SU-DHL-6 (cell line): ENCODE results near the gene SPINDOC.

Experiments
- H2AFZ ChIP-seq: fragments of 200-600 bp; sonication (generic); 2 replicates; pipeline ENCODE4 v1.6.1; 2014; ENCODE audit warnings: low read depth, mild to moderate bottlenecking, moderate library complexity, mixed read lengths, antibody characterized with exemption, low read length; ENCODE audit not compliant: severe bottlenecking
- H3F3A ChIP-seq: fragments of 200-600 bp; shearing (Covaris generic); 2 replicates; pipeline ENCODE4 v1.6.0; 2016; ENCODE audit warnings: antibody characterized with exemption, mild to moderate bottlenecking; ENCODE audit not compliant: insufficient read depth
- H3K27ac ChIP-seq: fragments of 200-600 bp; sonication (generic); 2 replicates; pipeline ENCODE4 v1.5.1; 2016; ENCODE audit warnings: low read depth, mild to moderate bottlenecking, low read length, moderate library complexity, mixed read lengths
- H3K27me3 ChIP-seq: fragments of 200-600 bp; sonication (generic), shearing (Covaris generic); 2 replicates; pipeline ENCODE4 v1.6.0; 2014; ENCODE audit warnings: mild to moderate bottlenecking, low read length
- H3K36me3 ChIP-seq: fragments of 200-600 bp; sonication (generic); 2 replicates; pipeline ENCODE4 v1.6.1; 2014; ENCODE audit warnings: mild to moderate bottlenecking, low read length, mixed read lengths
- H3K4me2 ChIP-seq: fragments of 300-600, 200-600 bp; shearing (Covaris generic), sonication (generic); 2 replicates; pipeline ENCODE4 v1.6.0; 2014; ENCODE audit warnings: low read length, low read depth, mild to moderate bottlenecking; ENCODE audit not compliant: poor library complexity, severe bottlenecking
- H3K4me3 ChIP-seq: fragments of 200-600 bp; sonication (generic); 2 replicates; pipeline ENCODE4 v1.5.1; 2014; ENCODE audit warnings: antibody characterized with exemption, low read length, mild to moderate bottlenecking, mixed read lengths; ENCODE audit not compliant: insufficient read depth, poor library complexity, severe bottlenecking
- H3K79me2 ChIP-seq: fragments of 200-600 bp; sonication (generic); 2 replicates; pipeline ENCODE4 v1.6.1; 2014; ENCODE audit warnings: mild to moderate bottlenecking, low read length, moderate library complexity; ENCODE audit not compliant: insufficient read depth
- H3K9ac ChIP-seq: fragments of 200-600 bp; sonication (generic); 2 replicates; pipeline ENCODE4 v1.7.0; 2014; ENCODE audit warnings: mild to moderate bottlenecking, low read length
- H3K9me2 ChIP-seq: fragments of 200-600 bp; sonication (generic); replicated peaks from 2 replicates; pipeline ENCODE4 v1.6.1; 2014; ENCODE audit warnings: low read length; ENCODE audit not compliant: insufficient read depth
- H3K9me3 ChIP-seq: fragments of 200-600 bp; sonication (generic); 2 replicates; pipeline ENCODE4 v1.6.1; 2014; ENCODE audit warnings: low read length, mixed read lengths; ENCODE audit not compliant: insufficient read depth
- H4K20me1 ChIP-seq: fragments of 200-600 bp; sonication (generic); 2 replicates; pipeline ENCODE4 v1.6.1; 2014; ENCODE audit warnings: low read depth, mild to moderate bottlenecking, antibody characterized with exemption, low read length, moderate library complexity, mixed read lengths
- CTCF ChIP-seq: fragments of 200-600 bp; sonication (generic); IDR thresholded peaks from one replicate; pipeline ENCODE4 v1.5.1; 2017; ENCODE audit warnings: antibody characterized with exemption, mild to moderate bottlenecking, low read length, moderate library complexity; ENCODE audit not compliant: insufficient read depth, poor library complexity, severe bottlenecking
- EZH2phosphoT487 ChIP-seq: fragments of 200-600 bp; sonication (generic), shearing (Covaris generic); conservative IDR thresholded peaks from 2 replicates; pipeline ENCODE4 v1.6.1; 2018; ENCODE audit warnings: mild to moderate bottlenecking, antibody characterized with exemption, low read length, moderate library complexity, mixed read lengths

Gene SPINDOC

GRCh38 chr11:63793161-63793560, 20.1 kb upstream of the SPINDOC start:
- no peaks in the 10 kb centered on the region for H3K27me3 ChIP-seq
- H3K4me3 ChIP-seq = no peak overlapping the region
- no peak overlapping the region for H2AFZ ChIP-seq
- peaks cover 12% of the 10 kb centered on the region; the same call in 1 of the 2 replicates for H3K9me3 ChIP-seq
- no peak overlapping the region for H3K4me2 ChIP-seq
- H3K9ac ChIP-seq = no peak overlapping the region
- H3K36me3 ChIP-seq = 0 out of 2 replicates have a peak, but pooled peaks cover 2% of the 10 kb centered on the region
- H3F3A ChIP-seq = no peaks in the 10 kb centered on the region
- TF ChIP-seq EZH2phosphoT487 (no peak), CTCF (no peak)
- H4K20me1 ChIP-seq = no peaks in the 10 kb centered on the region
- H3K27ac ChIP-seq = no peak overlapping the region
- no peaks in the 10 kb centered on the region for H3K79me2 ChIP-seq
- no peaks in the 10 kb centered on the region for H3K9me2 ChIP-seq

- no peak overlapping the region for H3K4me3 ChIP-seq
- 0 out of 2 replicates have a peak, but pooled peaks cover 2% of the 10 kb centered on the region for H3K36me3 ChIP-seq
- H3K27ac ChIP-seq = no peak overlapping the region
- no peaks in the 10 kb centered on the region for H3K27me3 ChIP-seq
- TF ChIP-seq EZH2phosphoT487 = no peak
- TF ChIP-seq CTCF = no peak
- no peaks in the 10 kb centered on the region for H3K9me2 ChIP-seq
- H3K9ac ChIP-seq = no peak overlapping the region
- no peaks in the 10 kb centered on the region for H3F3A ChIP-seq
- no peak overlapping the region for H2AFZ ChIP-seq
- no peaks in the 10 kb centered on the region for H4K20me1 ChIP-seq
- H3K9me3 ChIP-seq = peaks cover 12% of the 10 kb centered on the region; the same call in 1 of the 2 replicates
- H3K4me2 ChIP-seq = no peak overlapping the region
- H3K79me2 ChIP-seq = no peaks in the 10 kb centered on the region
These were observed 18.2 kb upstream of the SPINDOC start for GRCh38 chr11:63795066-63795465.

- no peak overlapping the region for H3K9ac ChIP-seq
- TF ChIP-seq CTCF (no peak), EZH2phosphoT487 (no peak)
- no peaks in the 10 kb centered on the region for H3K79me2 ChIP-seq
- H2AFZ ChIP-seq = no peak overlapping the region
- H3K9me2 ChIP-seq = no peaks in the 10 kb centered on the region
- no peaks in the 10 kb centered on the region for H3K27me3 ChIP-seq
- no peaks in the 10 kb centered on the region for H3K36me3 ChIP-seq
- H3K4me3 ChIP-seq = no peak overlapping the region
- H3K4me2 ChIP-seq = no peak overlapping the region
- no peak overlapping the region for H3K27ac ChIP-seq
- H4K20me1 ChIP-seq = no peaks in the 10 kb centered on the region
- H3K9me3 ChIP-seq = no peaks in the 10 kb centered on the region
- H3F3A ChIP-seq = no peaks in the 10 kb centered on the region
These were observed 12.3 kb upstream of the SPINDOC start for GRCh38 chr11:63800921-63801320.
